Measurements from ENCODE around the gene HPS4. TPM values are rescaled to one million over a fixed set of nuclear protein-coding genes. Genes with fewer than 3 reads are reported as not detected.

HPS4 gene
- total RNA-seq, 1 donor from 2014 or later = 49.8 TPM

- no peak for DNase-seq (ENCODE audit: low spot score)
Measured at GRCh38 chr22:26499188-26499703, 15.7 kb upstream of the HPS4 start.

- DNase-seq (ENCODE audit: low spot score) = no peak
Measured at GRCh38 chr22:26496456-26496855, 12.9 kb upstream of the HPS4 start.

GRCh38 chr22:26494506-26494905 lies 10.9 kb upstream of the HPS4 start:
- no peak for DNase-seq (ENCODE audit: low spot score)

- no peak for DNase-seq (ENCODE audit: low spot score)
Measured at GRCh38 chr22:26492220-26492619, 8.6 kb upstream of the HPS4 start.

- no peak for DNase-seq (ENCODE audit: low spot score)
Measured at GRCh38 chr22:26489447-26490036, 6.0 kb upstream of the HPS4 start.

- no peak for DNase-seq (ENCODE audit: low spot score)
Measured at GRCh38 chr22:26487996-26488395, 4.4 kb upstream of the HPS4 start.

GRCh38 chr22:26486394-26486793 lies 2.8 kb upstream of the HPS4 start:
- DNase-seq (ENCODE audit: low spot score) = no peak

- DNase-seq (ENCODE audit: low spot score) = no peak
Measured at GRCh38 chr22:26485806-26486390, 2.3 kb upstream of the HPS4 start.

- DNase-seq (ENCODE audit: low spot score) = no peak
Measured at GRCh38 chr22:26485013-26485412, 1.4 kb upstream of the HPS4 start.

GRCh38 chr22:26484360-26484706 lies 750 bp upstream of the HPS4 start:
- DNase-seq (ENCODE audit: low spot score) = no peak

- DNase-seq (ENCODE audit: low spot score) = no peak
Measured at GRCh38 chr22:26483043-26483438, 542 bp downstream of the HPS4 start.

GRCh38 chr22:26482161-26482560 lies 1.4 kb downstream of the HPS4 start:
- no peak for DNase-seq (ENCODE audit: low spot score)

- DNase-seq (ENCODE audit: low spot score) = no peak
Measured at GRCh38 chr22:26481694-26482093, 1.9 kb downstream of the HPS4 start.

GRCh38 chr22:26481112-26481693 lies 2.4 kb downstream of the HPS4 start:
- no peak for DNase-seq (ENCODE audit: low spot score)

GRCh38 chr22:26480611-26480932 lies 3.0 kb downstream of the HPS4 start:
- DNase-seq (ENCODE audit: low spot score) = no peak

GRCh38 chr22:26479792-26480610 lies 3.6 kb downstream of the HPS4 start:
- DNase-seq (ENCODE audit: low spot score) = no peak

- no peak for DNase-seq (ENCODE audit: low spot score)
Measured at GRCh38 chr22:26479043-26479791, 4.4 kb downstream of the HPS4 start.

GRCh38 chr22:26477341-26477731 lies 6.2 kb downstream of the HPS4 start:
- no peak for DNase-seq (ENCODE audit: low spot score)

GRCh38 chr22:26476705-26477340 lies 6.8 kb downstream of the HPS4 start:
- DNase-seq (ENCODE audit: low spot score) = no peak

GRCh38 chr22:26474682-26475081 lies 8.9 kb downstream of the HPS4 start:
- DNase-seq (ENCODE audit: low spot score) = no peak

- peak; percentile 64 for DNase-seq (ENCODE audit: low spot score)
Measured at GRCh38 chr22:26471522-26471921, 12.1 kb downstream of the HPS4 start.

- no peak for DNase-seq (ENCODE audit: low spot score)
Measured at GRCh38 chr22:26470807-26471206, 12.8 kb downstream of the HPS4 start.

Measured in ureter (tissue), 1 donor.